Mucosa of descending colon (tissue), 3 donors: Measurements from ENCODE around the gene SNCB. TPM values are rescaled to one million over a fixed set of nuclear protein-coding genes. Genes with fewer than 3 reads are reported as not detected.
"Not testable (repeated sequence)": the region's sequence is repeated elsewhere in the genome, so short reads cannot be mapped to it uniquely, and the experiment has no call there.

ENCODE experiments used
- ATAC-seq: fragments of 200-7000 bp; cut with Tn5 transposase; one replicate; pipeline ENCODE4 v1.9.1; 2020; ENCODE audit warnings: mild to moderate bottlenecking, moderate library complexity
- DNase-seq, 3 donors: peaks; one replicate each; pipeline ENCODE4 v3.0.0-alpha.2; 2020
- H3K36me3 ChIP-seq: fragments of 200-600 bp; one replicate; pipeline ENCODE4 v1.8.0; 2021; ENCODE audit warnings: low read depth, mild to moderate bottlenecking
- H3K4me1 ChIP-seq: fragments of 200-600 bp; one replicate; pipeline ENCODE4 v1.8.0; 2021; ENCODE audit warnings: low read depth, mild to moderate bottlenecking
- H3K4me3 ChIP-seq: fragments of 200-600 bp; one replicate; pipeline ENCODE4 v1.8.0; 2021; ENCODE audit warnings: mild to moderate bottlenecking
- H3K9me3 ChIP-seq: fragments of 200-600 bp; one replicate; pipeline ENCODE4 v1.8.0; 2021; ENCODE audit warnings: mild to moderate bottlenecking
- intact Hi-C, 2 donors: fragments of 100-400 bp; cut with DNase I in 1 of 2; cut with micrococcal nuclease in 1 of 2; formaldehyde crosslinking; loops; one replicate each; pipeline versions ENCODE4 v1.11.0 to v1.11.1; 2022; cut with DNase I, micrococcal nuclease
- total RNA-seq, 3 donors: library from RNA; stranded (reverse); fragmentation: NEBNext Ultra II Directional in 2 of 3; extraction: Animal tissue kit (Norgen Biotek cat#: 25700) in 2 of 3; gene quantifications; one replicate each; pipeline versions ENCODE4 v1.2.1 to v1.2.4, GENCODE V29; 2021 to 2023
- TF ChIP-seq, protein P1 (sequence below): fragments of 200-600 bp; IDR thresholded peaks from one replicate; pipeline ENCODE4 v1.8.0; 2022; ENCODE audit warnings: antibody characterized with exemption, mild to moderate bottlenecking
- donor health status: DM: no; HTN: no; CAD: no; lungs with moderate emphysema.
- donor health status: DM: no; HTN: no; CAD: no.
- donor health status: DM: no; HTN: yes; CAD: no.

Gene SNCB
- total RNA-seq, 3 donors from 2014 or later: 0.89 TPM; not detected in 2

DNA sequence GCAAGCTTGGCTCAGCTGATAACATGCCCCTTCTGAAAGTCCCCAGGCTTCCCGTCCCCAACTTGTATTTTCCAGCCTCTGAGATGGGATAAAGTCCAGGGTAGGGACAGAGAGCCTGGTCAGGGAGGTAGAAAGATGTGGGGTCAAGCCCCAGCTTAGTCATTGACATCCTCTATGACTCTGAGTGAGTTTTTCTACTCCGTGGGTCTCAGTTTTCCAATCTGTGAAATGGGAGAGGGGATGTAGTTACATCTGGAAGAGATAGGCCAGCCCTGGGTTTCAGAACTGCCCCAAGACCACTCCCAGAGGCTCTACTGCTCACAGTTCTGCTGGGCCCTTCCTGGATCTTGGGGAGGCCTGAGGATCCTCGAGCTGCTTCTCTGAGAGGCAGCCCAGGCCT, 23.5 kb downstream of the SNCB start:
- intact Hi-C loops: no loop called here
- DNase-seq (no peak), ATAC-seq (no peak)
- TF ChIP-seq, protein P1, sequence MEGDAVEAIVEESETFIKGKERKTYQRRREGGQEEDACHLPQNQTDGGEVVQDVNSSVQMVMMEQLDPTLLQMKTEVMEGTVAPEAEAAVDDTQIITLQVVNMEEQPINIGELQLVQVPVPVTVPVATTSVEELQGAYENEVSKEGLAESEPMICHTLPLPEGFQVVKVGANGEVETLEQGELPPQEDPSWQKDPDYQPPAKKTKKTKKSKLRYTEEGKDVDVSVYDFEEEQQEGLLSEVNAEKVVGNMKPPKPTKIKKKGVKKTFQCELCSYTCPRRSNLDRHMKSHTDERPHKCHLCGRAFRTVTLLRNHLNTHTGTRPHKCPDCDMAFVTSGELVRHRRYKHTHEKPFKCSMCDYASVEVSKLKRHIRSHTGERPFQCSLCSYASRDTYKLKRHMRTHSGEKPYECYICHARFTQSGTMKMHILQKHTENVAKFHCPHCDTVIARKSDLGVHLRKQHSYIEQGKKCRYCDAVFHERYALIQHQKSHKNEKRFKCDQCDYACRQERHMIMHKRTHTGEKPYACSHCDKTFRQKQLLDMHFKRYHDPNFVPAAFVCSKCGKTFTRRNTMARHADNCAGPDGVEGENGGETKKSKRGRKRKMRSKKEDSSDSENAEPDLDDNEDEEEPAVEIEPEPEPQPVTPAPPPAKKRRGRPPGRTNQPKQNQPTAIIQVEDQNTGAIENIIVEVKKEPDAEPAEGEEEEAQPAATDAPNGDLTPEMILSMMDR: no peak
- Histone ChIP-seq H3K4me1 (peaks cover 4% of the 10 kb centered on the region), H3K36me3 (no peaks in the 10 kb centered on the region), H3K4me3 (no peak overlapping the region), H3K9me3 (no peaks in the 10 kb centered on the region)

DNA sequence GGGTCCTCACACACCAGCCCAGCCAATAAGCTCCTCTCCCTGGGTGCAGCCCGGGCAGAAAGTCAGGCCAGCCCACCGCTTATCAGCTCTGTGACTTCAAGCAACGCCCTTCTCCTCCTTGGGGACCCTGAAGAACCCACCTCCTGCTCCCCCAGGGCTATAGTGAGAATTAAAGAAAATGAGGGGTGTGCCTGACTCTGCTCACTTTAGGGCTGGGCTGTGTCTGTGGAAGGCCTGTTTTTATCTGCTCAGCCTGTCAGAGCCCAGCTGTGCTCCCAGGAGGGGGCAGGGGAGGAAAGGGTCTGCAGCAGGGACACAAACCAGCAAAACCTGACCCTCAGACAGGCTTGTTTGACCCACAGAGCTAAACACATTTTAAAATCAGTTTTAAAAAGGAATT, 24.3 kb downstream of the SNCB start:
- peaks cover 4% of the 10 kb centered on the region for H3K4me1 ChIP-seq
- intact Hi-C loops: no loop called here
- H3K36me3 ChIP-seq: no peaks in the 10 kb centered on the region
- H3K9me3 ChIP-seq: no peaks in the 10 kb centered on the region
- ATAC-seq: no peak
- DNase-seq: no peak
- no peak overlapping the region for H3K4me3 ChIP-seq
- TF ChIP-seq, protein P1: no peak

DNA sequence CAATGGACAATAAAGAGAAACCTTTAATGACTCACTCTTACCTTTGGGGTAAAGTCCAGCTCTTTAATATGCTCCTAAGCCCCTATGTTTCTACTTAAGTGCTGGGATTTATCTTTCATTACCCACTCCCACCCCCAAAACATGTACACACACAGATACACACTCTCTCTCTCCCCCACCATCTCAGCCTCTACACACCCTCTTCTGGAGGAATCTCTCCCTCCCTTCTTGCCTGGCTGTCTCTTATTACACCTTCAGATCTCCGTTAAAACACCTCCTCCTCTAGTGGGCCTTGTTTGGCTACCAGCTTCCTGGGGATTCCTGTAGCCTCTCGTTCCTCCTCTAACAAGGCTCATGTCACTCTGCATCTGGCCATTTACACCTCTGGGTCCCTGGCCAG, 27.2 kb downstream of the SNCB start:
- intact Hi-C loops: no loop called here
- Histone ChIP-seq H3K4me1 (no peaks in the 10 kb centered on the region), H3K9me3 (no peaks in the 10 kb centered on the region), H3K36me3 (no peaks in the 10 kb centered on the region), H3K4me3 (no peak overlapping the region)
- ATAC-seq: no peak
- TF ChIP-seq, protein P1: no peak
- DNase-seq: no peak

DNA sequence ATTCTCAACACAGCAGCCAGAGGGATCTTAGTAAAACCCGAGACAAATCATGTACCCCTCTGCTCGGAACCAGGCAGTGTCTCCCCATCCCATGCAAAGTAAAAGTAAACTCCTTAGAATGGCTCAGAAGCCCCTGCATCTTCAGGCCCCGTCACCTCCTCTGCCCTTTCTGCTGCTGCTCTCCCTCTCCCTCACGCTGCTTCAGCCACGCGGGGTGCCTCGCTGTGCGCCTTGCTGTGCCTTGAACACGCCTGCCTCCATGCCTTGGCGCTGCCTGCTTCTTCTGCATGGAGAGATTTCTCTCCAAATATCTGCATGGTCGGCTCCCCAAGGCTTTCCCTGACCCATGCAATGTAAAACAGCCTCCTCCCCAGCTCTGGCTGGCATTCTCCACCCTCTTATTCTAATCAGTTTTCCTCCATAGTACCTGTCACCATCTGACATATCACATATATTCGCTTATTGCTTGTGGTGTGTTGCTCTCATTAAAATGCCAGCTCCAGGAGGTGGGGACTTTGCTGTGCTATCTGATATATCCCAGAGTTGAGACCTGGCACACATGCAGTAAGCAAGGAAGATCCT, 28.3 kb downstream of the SNCB start:
- Histone ChIP-seq H3K4me1 (peaks cover 2% of the 10 kb centered on the region), H3K36me3 (no peaks in the 10 kb centered on the region), H3K9me3 (no peaks in the 10 kb centered on the region), H3K4me3 (no peak overlapping the region)
- DNase-seq (no peak), ATAC-seq (no peak)
- intact Hi-C loops: no loop called here
- TF ChIP-seq, protein P1: no peak

DNA sequence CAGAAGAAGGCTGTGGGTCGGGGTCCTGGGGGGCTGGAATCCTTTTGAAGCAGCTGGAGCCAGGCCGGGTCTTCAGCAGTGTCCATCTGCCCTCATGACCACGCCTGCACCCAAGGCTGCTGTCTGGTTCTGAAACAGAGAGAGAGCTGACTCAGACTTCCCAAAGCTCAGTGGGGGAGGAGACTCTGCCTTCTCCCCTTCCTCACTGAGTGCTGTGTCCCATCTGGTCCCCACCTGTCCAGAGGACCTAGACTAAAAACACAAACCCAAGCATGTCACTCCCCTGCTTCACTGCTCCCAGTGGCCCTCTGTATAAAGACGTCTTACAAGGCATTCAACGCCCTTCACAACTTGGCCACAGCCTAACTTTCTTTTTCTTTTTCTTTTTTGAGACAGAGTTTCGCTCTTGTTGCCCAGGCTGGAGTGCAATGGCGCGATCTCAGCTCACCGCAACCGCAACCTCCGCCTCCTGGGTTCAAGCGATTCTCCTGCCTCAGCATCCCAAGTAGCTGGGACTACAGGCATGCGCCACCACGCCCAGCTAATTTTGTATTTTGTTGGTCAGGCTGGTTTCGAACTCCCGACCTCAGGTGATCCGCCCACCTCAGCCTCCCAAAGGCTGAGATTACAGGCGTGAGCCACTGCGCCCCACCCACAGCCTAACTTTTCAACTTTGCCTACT, 30.4 kb downstream of the SNCB start:
- DNase-seq, H3K4me1 ChIP-seq, intact Hi-C loops, ATAC-seq, H3K9me3 ChIP-seq, H3K36me3 ChIP-seq, H3K4me3 ChIP-seq: not testable (repeated sequence)

DNA sequence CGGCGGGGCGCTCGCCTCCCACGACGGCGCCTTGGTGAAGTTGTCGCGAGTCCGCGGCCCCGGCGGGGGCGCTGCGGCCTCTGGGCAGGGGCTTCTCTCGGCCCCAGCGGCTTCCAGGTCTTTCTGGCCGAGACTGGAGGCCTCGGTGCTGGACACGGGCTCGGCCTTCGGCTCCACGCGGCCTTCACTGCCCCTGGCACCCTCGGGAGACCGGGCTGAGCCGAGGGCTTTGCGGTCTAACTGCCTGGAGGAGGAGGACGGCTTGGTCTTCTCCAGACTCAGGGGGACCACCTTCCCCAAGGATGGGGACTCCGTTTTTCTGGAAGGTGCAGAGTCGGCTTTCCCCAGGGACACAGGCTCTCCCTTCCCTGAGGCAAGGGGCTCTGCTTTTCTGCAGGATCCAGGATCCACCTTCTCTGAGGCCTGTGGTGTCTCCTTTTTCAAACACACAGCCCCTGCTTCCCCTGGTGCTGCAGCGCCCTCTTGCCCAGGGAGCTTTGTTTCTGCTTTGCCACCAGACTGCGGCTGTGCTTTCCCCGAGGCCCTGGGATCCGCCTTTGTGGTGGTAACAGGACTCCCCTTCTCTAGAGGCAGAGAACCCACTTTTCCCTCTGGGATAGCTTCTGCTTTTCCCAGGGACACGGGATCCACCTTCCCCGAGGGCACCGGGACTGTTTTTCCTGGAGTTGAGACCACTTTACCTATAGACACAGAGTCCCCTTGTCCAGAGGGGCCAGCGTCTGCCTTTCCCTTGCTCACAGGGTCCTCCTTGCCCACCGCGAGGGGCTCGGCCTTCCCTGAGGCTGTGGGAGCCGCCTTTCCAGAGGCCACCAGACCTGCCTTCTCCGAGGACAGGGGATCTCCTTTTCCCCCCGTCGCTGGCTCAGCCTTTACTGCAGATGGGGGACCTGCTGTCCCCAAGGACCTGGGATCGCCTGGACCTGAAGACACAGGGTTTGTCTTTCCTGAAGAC, 32.6 kb downstream of the SNCB start:
- ATAC-seq (no peak), DNase-seq (no peak)
- Histone ChIP-seq H3K36me3 (no peaks in the 10 kb centered on the region), H3K4me3 (no peak overlapping the region), H3K9me3 (no peaks in the 10 kb centered on the region), H3K4me1 (peaks cover 6% of the 10 kb centered on the region)
- intact Hi-C loops: no loop called here
- TF ChIP-seq, protein P1: no peak
